ENCODE results near the gene RET. TPM values are rescaled to one million over a fixed set of nuclear protein-coding genes. Genes with fewer than 3 reads are reported as not detected.
"Not testable (repeated sequence)": the region's sequence is repeated elsewhere in the genome, so short reads cannot be mapped to it uniquely, and the experiment has no call there.

RET gene
- total RNA-seq, 2 donors from 2014 or later, result 1.0 to 1.3 TPM

GRCh38 chr10:43094085-43094484 is 17.2 kb downstream of the RET start:
- intact Hi-C loops (cut with DNase I), result no loop called here
- DNase-seq (ENCODE audit: low spot score), result no peak

GRCh38 chr10:43099339-43099738 is 22.5 kb downstream of the RET start:
- DNase-seq (ENCODE audit: low spot score); intact Hi-C loops (cut with DNase I): not testable (repeated sequence)

- intact Hi-C loops (cut with DNase I), result no loop called here
- no peak for DNase-seq (ENCODE audit: low spot score)
Observed at GRCh38 chr10:43099928-43100327, 23.1 kb downstream of the RET start.

GRCh38 chr10:43100366-43100765 is 23.5 kb downstream of the RET start:
- intact Hi-C loops (cut with DNase I), result no loop called here
- no peak for DNase-seq (ENCODE audit: low spot score)

GRCh38 chr10:43102063-43102828 is 25.4 kb downstream of the RET start:
- intact Hi-C loops (cut with DNase I), result no loop called here
- no peak for DNase-seq (ENCODE audit: low spot score)

GRCh38 chr10:43105102-43105955 is 28.5 kb downstream of the RET start:
- DNase-seq (ENCODE audit: low spot score), result peak; percentile 90
- intact Hi-C loops (cut with DNase I), result loop anchor here (5.0 kb wide), 2 partner anchors 238 to 353 kb away; no protein-coding TSS in a partner anchor

- intact Hi-C loops (cut with DNase I), result loop anchor here (5.0 kb wide), 2 partner anchors 239 to 354 kb away; no protein-coding TSS in a partner anchor
- DNase-seq (ENCODE audit: low spot score), result no peak
Observed at GRCh38 chr10:43105956-43106229, 29.0 kb downstream of the RET start.

GRCh38 chr10:43106256-43107091 is 29.6 kb downstream of the RET start:
- DNase-seq (ENCODE audit: low spot score), result no peak
- intact Hi-C loops (cut with DNase I), result loop anchor here (5.0 kb wide), 2 partner anchors 239 to 354 kb away; no protein-coding TSS in a partner anchor

- intact Hi-C loops (cut with DNase I), result loop anchor here (5.0 kb wide), 2 partner anchors 242 to 357 kb away; no protein-coding TSS in a partner anchor
- no peak for DNase-seq (ENCODE audit: low spot score)
Observed at GRCh38 chr10:43108951-43109350, 32.1 kb downstream of the RET start.

GRCh38 chr10:43109671-43110249 is 32.9 kb downstream of the RET start:
- no peak for DNase-seq (ENCODE audit: low spot score)
- intact Hi-C loops (cut with DNase I), result loop anchor here (5.0 kb wide), 2 partner anchors 242 to 357 kb away; no protein-coding TSS in a partner anchor

GRCh38 chr10:43110338-43111071 is 33.6 kb downstream of the RET start:
- DNase-seq (ENCODE audit: low spot score), result peak; percentile 68
- intact Hi-C loops (cut with DNase I), result no loop called here

GRCh38 chr10:43111101-43111500 is 34.2 kb downstream of the RET start:
- peak; percentile 67 for DNase-seq (ENCODE audit: low spot score)

GRCh38 chr10:43111921-43112607 is 35.2 kb downstream of the RET start:
- intact Hi-C loops (cut with DNase I), result no loop called here
- peak; percentile 76 for DNase-seq (ENCODE audit: low spot score)

More at GRCh38 chr10:43111101-43111500, 34.2 kb downstream of the RET start:
- intact Hi-C loops (cut with DNase I), result no loop called here

GRCh38 chr10:43112608-43112961 is 35.7 kb downstream of the RET start:
- intact Hi-C loops (cut with DNase I), result no loop called here
- peak; percentile 56 for DNase-seq (ENCODE audit: low spot score)

- intact Hi-C loops (cut with DNase I), result no loop called here
- DNase-seq (ENCODE audit: low spot score), result peak; percentile 58
Observed at GRCh38 chr10:43113201-43114087, 36.6 kb downstream of the RET start.

GRCh38 chr10:43114088-43114742 is 37.3 kb downstream of the RET start:
- peak; percentile 76 for DNase-seq (ENCODE audit: low spot score)
- intact Hi-C loops (cut with DNase I), result no loop called here

Data from posterior vena cava (tissue), 2 donors.